GM19463 (cell line): ENCODE measurements around the gene SEC24B.
"Not testable (repeated sequence)": the region's sequence is repeated elsewhere in the genome, so short reads cannot be mapped to it uniquely, and the experiment has no call there.

Experiments
- ATAC-seq: cut with Tn5 transposase; IDR thresholded peaks from one replicate; pipeline ENCODE4 v1.9.1; 2021; ENCODE audit warnings: mild to moderate bottlenecking, moderate library complexity; ENCODE audit not compliant: unreplicated experiment

The SEC24B gene

GRCh38 chr4:109497511-109497910 is 63.9 kb downstream of the SEC24B start:
- ATAC-seq = no peak

GRCh38 chr4:109499513-109499912 is 65.9 kb downstream of the SEC24B start:
- no peak for ATAC-seq

GRCh38 chr4:109506890-109507289 is 73.3 kb downstream of the SEC24B start:
- ATAC-seq = no peak

GRCh38 chr4:109510687-109511086 is 77.1 kb downstream of the SEC24B start:
- no peak for ATAC-seq

GRCh38 chr4:109511414-109511813 is 77.8 kb downstream of the SEC24B start:
- no peak for ATAC-seq

GRCh38 chr4:109513368-109513767 is 79.8 kb downstream of the SEC24B start:
- ATAC-seq = not testable (repeated sequence)

GRCh38 chr4:109532182-109532581 is 98.6 kb downstream of the SEC24B start:
- no peak for ATAC-seq

- no peak for ATAC-seq
Observed at GRCh38 chr4:109545401-109545800, 111.8 kb downstream of the SEC24B start.

- no peak for ATAC-seq
Observed at GRCh38 chr4:109547394-109547793, 113.8 kb downstream of the SEC24B start.

GRCh38 chr4:109548655-109549054 is 115.0 kb downstream of the SEC24B start:
- no peak for ATAC-seq

GRCh38 chr4:109552237-109552636 is 118.6 kb downstream of the SEC24B start:
- no peak for ATAC-seq

- ATAC-seq = no peak
Observed at GRCh38 chr4:109553130-109553529, 119.5 kb downstream of the SEC24B start.

- no peak for ATAC-seq
Observed at GRCh38 chr4:109554971-109555370, 121.4 kb downstream of the SEC24B start.

GRCh38 chr4:109557433-109557832 is 123.8 kb downstream of the SEC24B start:
- no peak for ATAC-seq

GRCh38 chr4:109558095-109558494 is 124.5 kb downstream of the SEC24B start:
- ATAC-seq = not testable (repeated sequence)

- peak; percentile 22 for ATAC-seq
Observed at GRCh38 chr4:109559625-109559982, 126.0 kb downstream of the SEC24B start.

GRCh38 chr4:109559983-109560686 is 126.5 kb downstream of the SEC24B start, which contains the start of gene MCUB:
Gene MCUB (plus strand): TSS chr4:109560246. CDS start chr4:109560338, 92 bp downstream.
- peak; percentile 89 for ATAC-seq

GRCh38 chr4:109560687-109561461 is 127.3 kb downstream of the SEC24B start:
- ATAC-seq = peak; percentile 50

- ATAC-seq = no peak
Observed at GRCh38 chr4:109562457-109563239, 129.0 kb downstream of the SEC24B start.

- no peak for ATAC-seq
Observed at GRCh38 chr4:109571494-109571893, 137.9 kb downstream of the SEC24B start.

GRCh38 chr4:109572154-109572553 is 138.5 kb downstream of the SEC24B start:
- no peak for ATAC-seq
